HEK293 (cell line): ENCODE measurements around the gene TSACC.

Experiments
- HIC1 ChIP-seq: fragments of 450-650 bp; formaldehyde crosslinking; IDR thresholded peaks from 2 replicates; pipeline ENCODE4 v1.5.1; 2016; ENCODE audit warnings: missing biosample characterization, missing genetic modification characterization
- HOXC10 ChIP-seq: sonication (generic); formaldehyde crosslinking; IDR thresholded peaks from 2 replicates; pipeline ENCODE4 v1.8.1; 2023; ENCODE audit warnings: mild to moderate bottlenecking, missing genetic modification reagents
- KLF10 ChIP-seq: fragments of 450-650 bp; IDR thresholded peaks from 2 replicates; pipeline ENCODE4 v1.5.1; 2018; ENCODE audit warnings: missing biosample characterization, mild to moderate bottlenecking, missing genetic modification characterization
- KLF9 ChIP-seq: fragments of 450-650 bp; formaldehyde crosslinking; IDR thresholded peaks from 2 replicates; pipeline ENCODE4 v1.5.1; 2016; ENCODE audit warnings: missing biosample characterization, missing genetic modification characterization, low read depth
- SP3 ChIP-seq: fragments of 450-650 bp; formaldehyde crosslinking; IDR thresholded peaks from 2 replicates; pipeline ENCODE4 v1.5.1; 2016; ENCODE audit warnings: missing biosample characterization, missing genetic modification characterization
- WT1 ChIP-seq: fragments of 450-650 bp; formaldehyde crosslinking; IDR thresholded peaks from 2 replicates; pipeline ENCODE4 v1.5.1; 2016; ENCODE audit warnings: missing biosample characterization, missing genetic modification characterization
- ZBTB21 ChIP-seq: fragments of 450-650 bp; formaldehyde crosslinking; IDR thresholded peaks from 2 replicates; pipeline ENCODE4 v1.5.1; 2017; ENCODE audit warnings: missing biosample characterization, missing genetic modification characterization
- ZBTB48 ChIP-seq: fragments of 450-650 bp; formaldehyde crosslinking; IDR thresholded peaks from 2 replicates; pipeline ENCODE4 v1.5.1; 2016; ENCODE audit warnings: missing biosample characterization, missing genetic modification characterization
- ZFP69B ChIP-seq: fragments of 450-650 bp; formaldehyde crosslinking; IDR thresholded peaks from 2 replicates; pipeline ENCODE4 v1.5.1; 2016; ENCODE audit warnings: missing biosample characterization, missing genetic modification characterization
- ZNF174 ChIP-seq: fragments of 450-650 bp; formaldehyde crosslinking; IDR thresholded peaks from 2 replicates; pipeline ENCODE4 v1.5.0; 2017; ENCODE audit warnings: missing biosample characterization, mild to moderate bottlenecking, missing genetic modification characterization
- ZNF211 ChIP-seq: fragments of 450-650 bp; formaldehyde crosslinking; IDR thresholded peaks from 2 replicates; pipeline ENCODE4 v1.5.1; 2016; ENCODE audit warnings: low read depth, missing biosample characterization, missing genetic modification characterization
- ZNF366 ChIP-seq: fragments of 450-650 bp; formaldehyde crosslinking; conservative IDR thresholded peaks from 2 replicates; pipeline ENCODE4 v1.5.1; 2016; ENCODE audit warnings: missing biosample characterization, missing genetic modification characterization
- ZNF433 ChIP-seq: fragments of 450-650 bp; formaldehyde crosslinking; IDR thresholded peaks from 2 replicates; pipeline ENCODE4 v1.5.1; 2016; ENCODE audit warnings: missing biosample characterization, missing genetic modification characterization, low read depth
- ZNF488 ChIP-seq: fragments of 450-650 bp; formaldehyde crosslinking; IDR thresholded peaks from 2 replicates; pipeline ENCODE4 v1.5.1; 2016; ENCODE audit warnings: missing biosample characterization, missing genetic modification characterization
- ZNF530 ChIP-seq: fragments of 450-650 bp; formaldehyde crosslinking; IDR thresholded peaks from 2 replicates; pipeline ENCODE4 v1.5.1; 2016; ENCODE audit warnings: low read depth, missing biosample characterization, missing genetic modification characterization
- ZNF548 ChIP-seq: fragments of 450-650 bp; formaldehyde crosslinking; IDR thresholded peaks from 2 replicates; pipeline ENCODE4 v1.5.1; 2016; ENCODE audit warnings: missing biosample characterization, missing genetic modification characterization
- ZNF549 ChIP-seq: fragments of 450-650 bp; IDR thresholded peaks from 2 replicates; pipeline ENCODE4 v1.5.1; 2018; ENCODE audit warnings: missing biosample characterization, missing genetic modification characterization, mild to moderate bottlenecking, inconsistent platforms, moderate library complexity
- ZNF555 ChIP-seq: fragments of 450-650 bp; formaldehyde crosslinking; conservative IDR thresholded peaks from 2 replicates; pipeline ENCODE4 v1.5.1; 2017; ENCODE audit warnings: missing biosample characterization, mild to moderate bottlenecking, missing genetic modification characterization, inconsistent platforms
- ZNF558 ChIP-seq: fragments of 450-650 bp; formaldehyde crosslinking; IDR thresholded peaks from 2 replicates; pipeline ENCODE4 v1.5.1; 2016; ENCODE audit warnings: missing biosample characterization, missing genetic modification characterization
- ZNF585B ChIP-seq: fragments of 450-650 bp; formaldehyde crosslinking; IDR thresholded peaks from 2 replicates; pipeline ENCODE4 v1.5.1; 2016; ENCODE audit warnings: missing biosample characterization, missing genetic modification characterization
- ZNF837 ChIP-seq: fragments of 450-650 bp; formaldehyde crosslinking; IDR thresholded peaks from 2 replicates; pipeline ENCODE4 v1.5.1; 2016; ENCODE audit warnings: missing biosample characterization, missing genetic modification characterization
- TF ChIP-seq, protein P1 (sequence below): sonication (generic); formaldehyde crosslinking; IDR thresholded peaks from 2 replicates; pipeline ENCODE4 v1.8.1; 2022; ENCODE audit warnings: mild to moderate bottlenecking, moderate library complexity, missing genetic modification reagents
- TF ChIP-seq, protein P2 (sequence below): fragments of 450-650 bp; formaldehyde crosslinking; IDR thresholded peaks from 2 replicates; pipeline ENCODE4 v1.5.1; 2016; ENCODE audit warnings: missing biosample characterization, missing genetic modification characterization, borderline replicate concordance
- TF ChIP-seq, protein P3 (sequence below): fragments of 450-650 bp; formaldehyde crosslinking; IDR thresholded peaks from 2 replicates; pipeline ENCODE4 v1.5.1; 2016; ENCODE audit warnings: missing biosample characterization, missing genetic modification characterization
- TF ChIP-seq, protein P4 (sequence below): fragments of 450-650 bp; formaldehyde crosslinking; IDR thresholded peaks from 2 replicates; pipeline ENCODE4 v1.5.1; 2016; ENCODE audit warnings: missing biosample characterization, missing genetic modification characterization

The TSACC gene

DNA sequence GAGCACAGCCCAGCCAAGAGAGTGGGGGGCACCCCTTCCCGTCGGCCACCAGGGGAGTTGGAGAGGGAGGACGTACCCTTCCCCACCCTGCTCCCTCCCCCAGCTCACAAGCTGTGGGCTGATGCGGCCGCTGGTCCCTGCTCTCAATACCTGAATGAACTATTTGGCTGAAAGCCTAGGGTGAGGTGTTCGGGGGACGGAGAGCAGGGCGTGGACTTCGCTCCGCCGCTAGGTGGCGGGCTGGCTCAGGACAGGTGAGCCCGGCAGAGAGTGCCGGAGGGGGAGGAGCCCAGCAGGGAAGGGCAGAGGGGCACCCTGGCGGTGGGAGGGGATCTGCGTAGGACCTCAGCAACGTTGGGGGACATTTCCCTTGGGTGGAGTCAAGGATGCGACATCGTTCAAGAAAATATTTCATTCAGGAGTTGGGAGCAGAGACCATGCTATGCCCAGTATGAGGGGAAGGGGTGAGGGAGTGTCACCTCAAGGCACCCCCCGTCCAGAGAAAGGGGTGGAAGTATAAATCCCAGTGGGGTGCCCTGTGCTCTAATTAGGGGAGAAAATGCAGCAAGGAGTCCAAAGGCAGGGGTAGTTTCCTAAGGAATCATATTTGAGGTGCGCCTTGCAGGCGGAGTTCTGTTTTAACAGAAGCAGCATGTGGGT lies 18.7 kb downstream of the TSACC start (continued):
- TF ChIP-seq, protein P1, sequence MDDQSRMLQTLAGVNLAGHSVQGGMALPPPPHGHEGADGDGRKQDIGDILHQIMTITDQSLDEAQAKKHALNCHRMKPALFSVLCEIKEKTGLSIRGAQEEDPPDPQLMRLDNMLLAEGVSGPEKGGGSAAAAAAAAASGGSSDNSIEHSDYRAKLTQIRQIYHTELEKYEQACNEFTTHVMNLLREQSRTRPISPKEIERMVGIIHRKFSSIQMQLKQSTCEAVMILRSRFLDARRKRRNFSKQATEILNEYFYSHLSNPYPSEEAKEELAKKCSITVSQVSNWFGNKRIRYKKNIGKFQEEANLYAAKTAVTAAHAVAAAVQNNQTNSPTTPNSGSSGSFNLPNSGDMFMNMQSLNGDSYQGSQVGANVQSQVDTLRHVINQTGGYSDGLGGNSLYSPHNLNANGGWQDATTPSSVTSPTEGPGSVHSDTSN (CRISPR knock-in tag) = no peak
- TF ChIP-seq ZBTB48 (tag by site-specific recombination) (peak; percentile 89), ZFP69B (no peak), HIC1 (peak; percentile 90), WT1 (tag by site-specific recombination) (no peak), ZNF837 (tag by site-specific recombination) (no peak), ZNF549 (tag by site-specific recombination) (no peak), HOXC10 (no peak), KLF10 (tag by site-specific recombination) (no peak), ZNF211 (no peak), SP3 (tag by site-specific recombination) (peak; percentile 64), ZNF530 (tag by site-specific recombination) (no peak), ZBTB21 (tag by site-specific recombination) (no peak), ZNF585B (tag by site-specific recombination) (no peak), KLF9 (tag by site-specific recombination) (peak; percentile 47; the same call in 1 of the 2 replicates), ZNF366 (tag by site-specific recombination) (0 out of 2 replicates have a peak, but pooled peaks have one; percentile 8), ZNF433 (no peak), ZNF558 (tag by site-specific recombination) (no peak), ZNF174 (tag by site-specific recombination) (no peak), ZNF548 (tag by site-specific recombination) (no peak), ZNF488 (no peak), ZNF555 (tag by site-specific recombination) (no peak)
- TF ChIP-seq, protein P2, sequence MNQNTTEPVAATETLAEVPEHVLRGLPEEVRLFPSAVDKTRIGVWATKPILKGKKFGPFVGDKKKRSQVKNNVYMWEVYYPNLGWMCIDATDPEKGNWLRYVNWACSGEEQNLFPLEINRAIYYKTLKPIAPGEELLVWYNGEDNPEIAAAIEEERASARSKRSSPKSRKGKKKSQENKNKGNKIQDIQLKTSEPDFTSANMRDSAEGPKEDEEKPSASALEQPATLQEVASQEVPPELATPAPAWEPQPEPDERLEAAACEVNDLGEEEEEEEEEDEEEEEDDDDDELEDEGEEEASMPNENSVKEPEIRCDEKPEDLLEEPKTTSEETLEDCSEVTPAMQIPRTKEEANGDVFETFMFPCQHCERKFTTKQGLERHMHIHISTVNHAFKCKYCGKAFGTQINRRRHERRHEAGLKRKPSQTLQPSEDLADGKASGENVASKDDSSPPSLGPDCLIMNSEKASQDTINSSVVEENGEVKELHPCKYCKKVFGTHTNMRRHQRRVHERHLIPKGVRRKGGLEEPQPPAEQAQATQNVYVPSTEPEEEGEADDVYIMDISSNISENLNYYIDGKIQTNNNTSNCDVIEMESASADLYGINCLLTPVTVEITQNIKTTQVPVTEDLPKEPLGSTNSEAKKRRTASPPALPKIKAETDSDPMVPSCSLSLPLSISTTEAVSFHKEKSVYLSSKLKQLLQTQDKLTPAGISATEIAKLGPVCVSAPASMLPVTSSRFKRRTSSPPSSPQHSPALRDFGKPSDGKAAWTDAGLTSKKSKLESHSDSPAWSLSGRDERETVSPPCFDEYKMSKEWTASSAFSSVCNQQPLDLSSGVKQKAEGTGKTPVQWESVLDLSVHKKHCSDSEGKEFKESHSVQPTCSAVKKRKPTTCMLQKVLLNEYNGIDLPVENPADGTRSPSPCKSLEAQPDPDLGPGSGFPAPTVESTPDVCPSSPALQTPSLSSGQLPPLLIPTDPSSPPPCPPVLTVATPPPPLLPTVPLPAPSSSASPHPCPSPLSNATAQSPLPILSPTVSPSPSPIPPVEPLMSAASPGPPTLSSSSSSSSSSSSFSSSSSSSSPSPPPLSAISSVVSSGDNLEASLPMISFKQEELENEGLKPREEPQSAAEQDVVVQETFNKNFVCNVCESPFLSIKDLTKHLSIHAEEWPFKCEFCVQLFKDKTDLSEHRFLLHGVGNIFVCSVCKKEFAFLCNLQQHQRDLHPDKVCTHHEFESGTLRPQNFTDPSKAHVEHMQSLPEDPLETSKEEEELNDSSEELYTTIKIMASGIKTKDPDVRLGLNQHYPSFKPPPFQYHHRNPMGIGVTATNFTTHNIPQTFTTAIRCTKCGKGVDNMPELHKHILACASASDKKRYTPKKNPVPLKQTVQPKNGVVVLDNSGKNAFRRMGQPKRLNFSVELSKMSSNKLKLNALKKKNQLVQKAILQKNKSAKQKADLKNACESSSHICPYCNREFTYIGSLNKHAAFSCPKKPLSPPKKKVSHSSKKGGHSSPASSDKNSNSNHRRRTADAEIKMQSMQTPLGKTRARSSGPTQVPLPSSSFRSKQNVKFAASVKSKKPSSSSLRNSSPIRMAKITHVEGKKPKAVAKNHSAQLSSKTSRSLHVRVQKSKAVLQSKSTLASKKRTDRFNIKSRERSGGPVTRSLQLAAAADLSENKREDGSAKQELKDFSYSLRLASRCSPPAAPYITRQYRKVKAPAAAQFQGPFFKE (tag by site-specific recombination) = no peak
- TF ChIP-seq, protein P3, sequence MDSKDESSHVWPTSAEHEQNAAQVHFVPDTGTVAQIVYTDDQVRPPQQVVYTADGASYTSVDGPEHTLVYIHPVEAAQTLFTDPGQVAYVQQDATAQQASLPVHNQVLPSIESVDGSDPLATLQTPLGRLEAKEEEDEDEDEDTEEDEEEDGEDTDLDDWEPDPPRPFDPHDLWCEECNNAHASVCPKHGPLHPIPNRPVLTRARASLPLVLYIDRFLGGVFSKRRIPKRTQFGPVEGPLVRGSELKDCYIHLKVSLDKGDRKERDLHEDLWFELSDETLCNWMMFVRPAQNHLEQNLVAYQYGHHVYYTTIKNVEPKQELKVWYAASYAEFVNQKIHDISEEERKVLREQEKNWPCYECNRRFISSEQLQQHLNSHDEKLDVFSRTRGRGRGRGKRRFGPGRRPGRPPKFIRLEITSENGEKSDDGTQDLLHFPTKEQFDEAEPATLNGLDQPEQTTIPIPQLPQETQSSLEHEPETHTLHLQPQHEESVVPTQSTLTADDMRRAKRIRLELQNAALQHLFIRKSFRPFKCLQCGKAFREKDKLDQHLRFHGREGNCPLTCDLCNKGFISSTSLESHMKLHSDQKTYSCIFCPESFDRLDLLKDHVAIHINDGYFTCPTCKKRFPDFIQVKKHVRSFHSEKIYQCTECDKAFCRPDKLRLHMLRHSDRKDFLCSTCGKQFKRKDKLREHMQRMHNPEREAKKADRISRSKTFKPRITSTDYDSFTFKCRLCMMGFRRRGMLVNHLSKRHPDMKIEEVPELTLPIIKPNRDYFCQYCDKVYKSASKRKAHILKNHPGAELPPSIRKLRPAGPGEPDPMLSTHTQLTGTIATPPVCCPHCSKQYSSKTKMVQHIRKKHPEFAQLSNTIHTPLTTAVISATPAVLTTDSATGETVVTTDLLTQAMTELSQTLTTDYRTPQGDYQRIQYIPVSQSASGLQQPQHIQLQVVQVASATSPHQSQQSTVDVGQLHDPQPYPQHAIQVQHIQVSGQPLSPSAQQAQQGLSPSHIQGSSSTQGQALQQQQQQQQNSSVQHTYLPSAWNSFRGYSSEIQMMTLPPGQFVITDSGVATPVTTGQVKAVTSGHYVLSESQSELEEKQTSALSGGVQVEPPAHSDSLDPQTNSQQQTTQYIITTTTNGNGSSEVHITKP (tag by site-specific recombination) = peak; percentile 78
- TF ChIP-seq, protein P4, sequence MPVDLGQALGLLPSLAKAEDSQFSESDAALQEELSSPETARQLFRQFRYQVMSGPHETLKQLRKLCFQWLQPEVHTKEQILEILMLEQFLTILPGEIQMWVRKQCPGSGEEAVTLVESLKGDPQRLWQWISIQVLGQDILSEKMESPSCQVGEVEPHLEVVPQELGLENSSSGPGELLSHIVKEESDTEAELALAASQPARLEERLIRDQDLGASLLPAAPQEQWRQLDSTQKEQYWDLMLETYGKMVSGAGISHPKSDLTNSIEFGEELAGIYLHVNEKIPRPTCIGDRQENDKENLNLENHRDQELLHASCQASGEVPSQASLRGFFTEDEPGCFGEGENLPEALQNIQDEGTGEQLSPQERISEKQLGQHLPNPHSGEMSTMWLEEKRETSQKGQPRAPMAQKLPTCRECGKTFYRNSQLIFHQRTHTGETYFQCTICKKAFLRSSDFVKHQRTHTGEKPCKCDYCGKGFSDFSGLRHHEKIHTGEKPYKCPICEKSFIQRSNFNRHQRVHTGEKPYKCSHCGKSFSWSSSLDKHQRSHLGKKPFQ (tag by site-specific recombination) = no peak
